T-helper 1 cell treated with Interleukin-12 subunit alpha and Interleukin-12 subunit beta and Interleukin-4 antibody, amounts not matched to agents 30 μg/mL and 1 μg/mL, for 36 hours (primary cell): ENCODE measurements around the gene SPATA20.

Experiments used
- H3K27ac Mint-ChIP-seq: one replicate; pipeline ENCODE4 v1.8.0; 2021; ENCODE audit warnings: mild to moderate bottlenecking, mixed read lengths
- H3K27me3 Mint-ChIP-seq: one replicate; pipeline ENCODE4 v1.8.0; 2021; ENCODE audit warnings: low read depth, mixed read lengths
- H3K36me3 Mint-ChIP-seq: one replicate; pipeline ENCODE4 v1.8.0; 2021; ENCODE audit warnings: low read depth, mixed read lengths
- H3K4me1 Mint-ChIP-seq: one replicate; pipeline ENCODE4 v1.8.0; 2021; ENCODE audit warnings: low read depth, mixed read lengths
- H3K4me3 Mint-ChIP-seq: one replicate; pipeline ENCODE4 v1.8.0; 2021; ENCODE audit warnings: mild to moderate bottlenecking, moderate library complexity, mixed read lengths
- H3K9me3 Mint-ChIP-seq: one replicate; pipeline ENCODE4 v1.8.0; 2021; ENCODE audit warnings: mixed read lengths

SPATA20 gene

GRCh38 chr17:50531428-50532025 lies 15.4 kb upstream of the SPATA20 start:
- Mint-ChIP-seq H3K4me1 (peaks cover 3% of the 10 kb centered on the region), H3K27me3 (peaks cover 57% of the 10 kb centered on the region), H3K36me3 (no peaks in the 10 kb centered on the region), H3K27ac (no peak overlapping the region), H3K9me3 (no peaks in the 10 kb centered on the region), H3K4me3 (no peak overlapping the region)

- Mint-ChIP-seq H3K4me3 (no peak within 1 kb of the TSS), H3K27me3 (peaks cover 57% of the 10 kb centered on the region), H3K9me3 (no peaks in the 10 kb centered on the region), H3K27ac (no peak within 1 kb of the TSS), H3K36me3 (no peaks in the 10 kb centered on the region), H3K4me1 (peaks cover 3% of the 10 kb centered on the region)
These were observed 14.4 kb upstream of the SPATA20 start, which contains the start of gene EPN3 for GRCh38 chr17:50532452-50533024. EPN3 (plus strand) TSS chr17:50532735; CDS start chr17:50536557, 3,822 bp downstream.

GRCh38 chr17:50533185-50533584 lies 13.8 kb upstream of the SPATA20 start:
- Mint-ChIP-seq H3K4me3 (no peak overlapping the region), H3K4me1 (peaks cover 3% of the 10 kb centered on the region), H3K27me3 (peaks cover 57% of the 10 kb centered on the region), H3K9me3 (no peaks in the 10 kb centered on the region), H3K36me3 (no peaks in the 10 kb centered on the region), H3K27ac (no peak overlapping the region)

- H3K4me1 Mint-ChIP-seq, result peaks cover 3% of the 10 kb centered on the region
- no peaks in the 10 kb centered on the region for H3K36me3 Mint-ChIP-seq
- H3K9me3 Mint-ChIP-seq, result no peaks in the 10 kb centered on the region
- no peak overlapping the region for H3K4me3 Mint-ChIP-seq
- peaks cover 57% of the 10 kb centered on the region for H3K27me3 Mint-ChIP-seq
- H3K27ac Mint-ChIP-seq, result no peak overlapping the region
These were observed 13.2 kb upstream of the SPATA20 start for GRCh38 chr17:50533720-50534148.

GRCh38 chr17:50534222-50534978 lies 12.6 kb upstream of the SPATA20 start:
- Mint-ChIP-seq H3K27me3 (peaks cover 53% of the 10 kb centered on the region), H3K9me3 (no peaks in the 10 kb centered on the region), H3K4me1 (peaks cover 3% of the 10 kb centered on the region), H3K36me3 (no peaks in the 10 kb centered on the region), H3K4me3 (no peak overlapping the region), H3K27ac (no peak overlapping the region)

- no peak overlapping the region for H3K4me3 Mint-ChIP-seq
- H3K9me3 Mint-ChIP-seq, result no peaks in the 10 kb centered on the region
- H3K36me3 Mint-ChIP-seq, result no peaks in the 10 kb centered on the region
- peaks cover 3% of the 10 kb centered on the region for H3K4me1 Mint-ChIP-seq
- H3K27me3 Mint-ChIP-seq, result peaks cover 48% of the 10 kb centered on the region
- no peak overlapping the region for H3K27ac Mint-ChIP-seq
These were observed 12.0 kb upstream of the SPATA20 start for GRCh38 chr17:50534979-50535326.

GRCh38 chr17:50535407-50535806 lies 11.6 kb upstream of the SPATA20 start:
- H3K4me3 Mint-ChIP-seq, result no peak overlapping the region

GRCh38 chr17:50536683-50537646 lies 10.0 kb upstream of the SPATA20 start:
- H3K9me3 Mint-ChIP-seq, result no peaks in the 10 kb centered on the region
- H3K36me3 Mint-ChIP-seq, result no peaks in the 10 kb centered on the region
- H3K27ac Mint-ChIP-seq, result no peak overlapping the region
- H3K27me3 Mint-ChIP-seq, result peaks cover 35% of the 10 kb centered on the region
- H3K4me3 Mint-ChIP-seq, result no peak overlapping the region
- H3K4me1 Mint-ChIP-seq, result peaks cover 6% of the 10 kb centered on the region

More at GRCh38 chr17:50535407-50535806, 11.6 kb upstream of the SPATA20 start:
- Mint-ChIP-seq H3K4me1 (peaks cover 3% of the 10 kb centered on the region), H3K9me3 (no peaks in the 10 kb centered on the region), H3K36me3 (no peaks in the 10 kb centered on the region), H3K27me3 (peaks cover 47% of the 10 kb centered on the region), H3K27ac (no peak overlapping the region)

- H3K27me3 Mint-ChIP-seq, result peaks cover 27% of the 10 kb centered on the region
- H3K36me3 Mint-ChIP-seq, result no peaks in the 10 kb centered on the region
- no peaks in the 10 kb centered on the region for H3K9me3 Mint-ChIP-seq
- H3K4me3 Mint-ChIP-seq, result no peak overlapping the region
- H3K27ac Mint-ChIP-seq, result no peak overlapping the region
- H3K4me1 Mint-ChIP-seq, result peaks cover 12% of the 10 kb centered on the region
These were observed 9.0 kb upstream of the SPATA20 start for GRCh38 chr17:50537721-50538548.

- H3K9me3 Mint-ChIP-seq, result no peaks in the 10 kb centered on the region
These were observed 8.2 kb upstream of the SPATA20 start for GRCh38 chr17:50538549-50539410.

GRCh38 chr17:50539762-50540559 lies 7.0 kb upstream of the SPATA20 start:
- Mint-ChIP-seq H3K27me3 (peaks cover 17% of the 10 kb centered on the region), H3K4me1 (peaks cover 9% of the 10 kb centered on the region), H3K9me3 (no peaks in the 10 kb centered on the region), H3K27ac (no peak overlapping the region), H3K4me3 (no peak overlapping the region), H3K36me3 (no peaks in the 10 kb centered on the region)

More at GRCh38 chr17:50538549-50539410, 8.2 kb upstream of the SPATA20 start:
- Mint-ChIP-seq H3K27me3 (peaks cover 19% of the 10 kb centered on the region), H3K36me3 (no peaks in the 10 kb centered on the region), H3K4me3 (no peak overlapping the region), H3K27ac (no peak overlapping the region), H3K4me1 (peaks cover 9% of the 10 kb centered on the region)
